Measurements from ENCODE around the gene REXO4. TPM values are rescaled to one million over a fixed set of nuclear protein-coding genes. Genes with fewer than 3 reads are reported as not detected.
"Not testable (repeated sequence)": the region's sequence is repeated elsewhere in the genome, so short reads cannot be mapped to it uniquely, and the experiment has no call there.

REXO4 gene
- polyA plus RNA-seq, 12 donors = 26.6 to 54.5 (median 30.4) TPM; not detected in 1

DNA sequence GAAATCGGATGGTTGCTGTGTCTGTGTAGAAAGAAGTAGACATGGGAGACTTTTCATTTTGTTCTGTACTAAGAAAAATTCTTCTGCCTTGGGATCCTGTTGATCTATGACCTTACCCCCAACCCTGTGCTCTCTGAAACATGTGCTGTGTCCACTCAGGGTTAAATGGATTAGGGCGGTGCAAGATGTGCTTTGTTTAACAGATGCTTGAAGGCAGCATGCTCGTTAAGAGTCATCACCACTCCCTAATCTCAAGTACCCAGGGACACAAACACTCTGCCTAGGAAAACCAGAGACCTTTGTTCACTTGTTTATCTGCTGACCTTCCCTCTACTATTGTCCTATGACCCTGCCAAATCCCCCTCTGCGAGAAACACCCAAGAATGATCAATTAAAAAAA lies 26.4 kb downstream of the REXO4 start:
- DNase-seq = not testable (repeated sequence)

DNA sequence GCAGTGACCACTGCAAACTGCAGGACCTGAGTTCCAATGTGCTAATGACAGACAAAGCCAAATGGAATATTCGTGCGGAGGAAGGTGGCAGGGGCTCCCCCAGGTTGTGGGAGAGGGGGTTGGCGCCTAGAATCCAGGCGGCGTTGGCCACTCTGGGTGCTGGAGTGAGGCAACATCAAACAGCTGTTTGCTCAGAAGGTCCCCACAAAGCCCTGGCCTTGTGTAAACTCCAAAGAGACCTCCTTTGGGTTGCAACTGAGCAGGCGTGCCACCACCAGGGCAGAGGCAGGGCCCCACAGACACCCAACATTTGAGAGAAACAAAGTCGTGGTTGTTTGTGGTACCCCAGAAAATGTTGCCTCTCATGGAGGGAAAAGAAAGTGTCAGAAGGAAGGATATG lies 27.1 kb downstream of the REXO4 start:
- DNase-seq = no peak

DNA sequence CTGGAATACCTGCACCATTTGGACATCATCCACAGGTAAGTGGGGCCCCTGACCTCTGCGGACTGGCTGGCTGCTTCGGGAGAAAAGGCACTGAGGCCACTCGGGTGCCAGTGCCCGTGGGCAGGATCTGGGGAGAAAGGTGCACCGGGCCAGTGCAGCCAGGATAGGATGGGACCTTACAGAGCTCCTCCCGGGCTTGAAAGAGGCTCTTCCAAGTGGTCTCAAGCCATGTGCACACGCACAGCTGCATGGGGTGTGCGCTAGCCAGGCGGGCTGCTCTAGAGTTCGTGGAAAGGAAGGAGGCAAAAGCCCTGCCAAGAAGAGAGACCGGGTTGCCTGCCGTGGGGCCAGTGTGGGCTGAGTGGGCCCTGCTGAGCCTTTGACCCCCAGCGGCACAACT lies 28.2 kb downstream of the REXO4 start:
- no peak for DNase-seq

DNA sequence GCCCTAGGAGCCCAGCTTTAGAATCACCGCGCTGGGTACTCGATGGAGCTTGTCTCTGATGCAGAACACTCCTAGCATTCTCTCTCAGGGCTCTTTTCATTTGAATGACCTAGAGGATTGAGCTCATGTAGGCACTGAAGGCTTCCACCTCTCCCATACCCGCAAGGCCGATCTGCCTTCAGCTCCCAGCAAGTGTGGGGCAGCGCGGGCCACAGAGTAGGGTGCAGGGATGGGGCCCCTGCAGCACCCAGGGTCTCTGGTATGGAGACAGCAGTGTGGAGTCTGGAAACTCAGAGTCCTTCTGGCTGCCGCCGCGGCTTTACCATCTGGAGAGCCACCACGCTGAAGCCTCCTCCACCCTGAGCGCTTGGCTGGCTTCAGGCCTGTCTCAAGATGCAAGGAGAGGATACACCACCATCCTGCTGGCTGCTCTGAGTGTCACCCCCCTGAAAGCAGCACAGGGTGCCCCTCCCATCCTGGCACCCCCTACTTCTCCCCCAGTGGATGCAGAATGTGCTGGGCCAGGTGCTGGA lies 28.7 kb downstream of the REXO4 start:
- no peak for DNase-seq

DNA sequence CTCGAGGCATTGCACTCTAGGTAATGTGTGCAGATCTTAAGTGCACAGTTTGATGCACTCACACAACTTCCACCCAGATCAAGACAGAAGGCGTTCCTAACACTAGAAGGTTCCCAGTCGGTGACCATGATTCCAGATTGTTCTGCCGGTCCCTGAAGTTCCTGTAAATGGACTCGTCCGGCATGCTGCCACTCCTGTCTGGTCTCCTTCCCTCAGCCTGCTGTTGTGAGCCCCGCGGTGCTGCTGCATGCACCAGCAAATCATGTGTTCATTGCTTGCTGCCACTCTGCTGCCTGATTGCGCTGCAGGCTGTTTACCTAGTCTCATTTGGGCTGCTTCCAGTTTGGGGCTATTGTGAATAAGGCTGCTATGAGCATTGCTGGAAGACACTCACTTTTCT lies 30.1 kb downstream of the REXO4 start:
- no peak for DNase-seq

DNA sequence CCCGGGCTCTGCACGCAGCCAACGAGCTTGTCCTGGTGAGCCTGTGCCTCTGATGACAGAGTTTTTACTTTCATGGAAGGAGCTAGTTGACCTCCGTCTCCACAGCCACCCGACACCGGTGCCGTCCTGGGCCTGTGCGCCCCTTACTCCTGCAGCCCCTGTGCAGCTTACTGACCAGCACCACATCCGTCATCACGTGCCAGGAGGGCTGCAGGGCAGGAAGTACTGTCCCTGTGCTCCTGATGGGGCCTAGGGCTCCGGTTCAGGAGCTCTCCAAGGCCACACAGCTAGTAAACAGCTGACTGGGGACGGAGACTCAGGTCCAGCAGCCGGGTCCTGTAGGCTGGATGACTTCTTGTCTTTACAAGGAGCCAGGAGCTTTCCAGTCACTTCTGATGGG lies 31.5 kb downstream of the REXO4 start:
- DNase-seq = no peak

DNA sequence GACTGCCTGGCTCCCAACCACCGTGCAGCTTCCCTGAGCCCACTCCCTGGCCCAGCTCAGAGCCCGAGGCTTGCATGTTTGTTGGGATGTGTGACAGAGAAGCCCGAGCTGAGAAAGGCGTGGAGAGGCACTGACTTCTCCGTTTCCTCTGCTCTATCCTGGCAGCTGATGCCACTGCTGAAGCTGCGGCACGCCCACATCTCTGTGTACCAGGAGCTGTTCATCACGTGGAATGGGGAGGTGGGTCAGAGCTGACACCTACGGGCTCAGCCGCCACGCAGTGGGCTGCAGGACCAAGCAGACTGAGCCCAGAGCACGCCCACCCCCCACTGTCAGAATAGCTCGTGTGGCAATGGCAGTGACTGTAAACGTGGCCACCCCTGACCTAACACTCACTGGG lies 32.4 kb downstream of the REXO4 start:
- DNase-seq = no peak

DNA sequence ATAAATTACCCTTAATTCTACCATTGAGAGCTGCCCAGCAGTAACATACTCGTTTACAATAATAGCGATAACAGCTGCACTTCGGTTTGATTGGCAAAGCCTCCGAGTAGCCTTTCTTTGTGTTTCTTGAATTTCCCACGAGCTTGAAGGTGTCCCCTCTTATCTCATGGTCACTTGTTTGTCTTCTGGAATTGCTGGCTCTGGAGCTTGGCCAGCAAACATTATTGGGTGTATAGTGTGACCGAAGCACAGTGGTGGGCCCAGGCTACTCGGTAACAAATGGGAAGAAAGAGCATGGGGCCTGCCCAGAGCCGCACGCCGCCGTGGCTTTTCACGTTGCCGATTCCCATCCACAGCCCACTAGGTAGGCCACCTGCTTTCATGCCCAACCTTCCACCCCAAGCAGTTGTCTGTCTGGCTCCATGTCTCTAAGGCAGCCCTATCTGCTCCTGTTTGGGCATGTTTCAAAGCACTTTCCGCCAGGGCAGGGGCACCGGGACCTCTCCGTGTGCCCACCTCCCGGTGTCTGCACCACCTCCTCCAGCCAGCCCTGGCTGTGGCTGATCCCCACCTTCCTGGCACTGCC lies 33.0 kb downstream of the REXO4 start:
- DNase-seq = no peak

DNA sequence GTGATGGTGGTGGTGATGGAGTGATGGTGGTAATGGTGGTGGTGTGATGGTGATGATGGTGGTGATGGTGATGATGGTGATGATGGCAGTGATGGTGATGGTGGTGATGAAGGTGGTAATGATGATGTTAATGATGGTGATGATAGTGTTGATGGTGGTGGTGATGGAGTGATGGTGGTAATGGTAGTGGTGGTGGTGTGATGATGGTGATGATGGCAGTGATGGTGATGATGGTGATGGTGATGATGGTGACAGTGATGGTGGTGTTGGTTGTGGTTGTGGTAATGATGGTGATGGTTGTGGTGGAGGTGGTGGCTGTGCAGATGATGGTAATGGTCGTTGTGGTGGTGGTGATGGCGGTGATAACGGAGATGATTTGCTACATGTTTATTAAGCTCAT lies 34.4 kb downstream of the REXO4 start:
- DNase-seq = no peak

DNA sequence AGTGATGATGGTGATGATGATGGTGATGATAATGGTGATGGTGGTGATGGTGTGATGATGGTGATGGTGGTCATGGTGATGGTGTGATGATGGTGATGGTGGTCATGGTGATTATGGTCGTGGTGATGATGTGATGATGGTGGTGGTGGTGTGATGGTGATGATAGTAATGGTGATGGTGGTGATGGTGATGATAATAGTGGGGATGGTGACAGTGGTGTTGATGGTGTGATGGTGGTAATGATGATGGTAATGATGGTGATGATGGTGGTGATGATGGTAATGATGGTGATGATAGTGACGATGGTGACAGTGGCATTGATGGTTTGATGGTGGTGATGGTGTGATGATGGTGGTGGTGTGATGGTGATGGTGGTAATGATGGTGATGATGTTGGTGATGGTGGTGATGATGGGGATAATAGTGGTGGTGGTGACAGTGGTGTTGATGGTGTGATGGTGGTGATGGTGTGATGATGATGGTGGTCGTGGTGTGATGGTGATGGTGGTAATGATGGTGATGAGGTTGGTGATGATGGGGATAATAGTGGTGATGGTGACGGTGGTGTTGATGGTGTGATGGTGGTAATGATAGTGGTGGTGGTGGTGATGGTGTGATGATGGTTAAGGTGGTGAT lies 35.2 kb downstream of the REXO4 start:
- no peak for DNase-seq

DNA sequence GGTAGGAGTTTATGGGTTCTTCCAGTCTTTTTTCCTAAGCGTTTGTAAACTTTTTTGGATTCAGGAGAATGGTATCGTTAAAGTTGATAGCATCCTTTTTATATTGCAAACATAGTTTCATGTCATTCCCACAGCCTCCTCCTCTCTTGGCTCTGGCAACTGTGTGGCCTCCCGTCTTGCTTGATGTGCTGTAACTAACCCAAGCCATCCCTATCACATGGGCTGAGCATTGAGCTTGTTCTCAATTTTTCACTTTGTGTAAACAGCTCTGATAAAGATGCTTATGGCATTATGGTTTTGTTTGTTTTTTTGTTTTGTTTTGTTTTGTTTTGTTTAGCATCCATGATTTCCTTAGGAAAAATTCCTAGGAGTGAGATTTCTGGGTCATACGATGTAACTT lies 37.1 kb downstream of the REXO4 start:
- DNase-seq = no peak

DNA sequence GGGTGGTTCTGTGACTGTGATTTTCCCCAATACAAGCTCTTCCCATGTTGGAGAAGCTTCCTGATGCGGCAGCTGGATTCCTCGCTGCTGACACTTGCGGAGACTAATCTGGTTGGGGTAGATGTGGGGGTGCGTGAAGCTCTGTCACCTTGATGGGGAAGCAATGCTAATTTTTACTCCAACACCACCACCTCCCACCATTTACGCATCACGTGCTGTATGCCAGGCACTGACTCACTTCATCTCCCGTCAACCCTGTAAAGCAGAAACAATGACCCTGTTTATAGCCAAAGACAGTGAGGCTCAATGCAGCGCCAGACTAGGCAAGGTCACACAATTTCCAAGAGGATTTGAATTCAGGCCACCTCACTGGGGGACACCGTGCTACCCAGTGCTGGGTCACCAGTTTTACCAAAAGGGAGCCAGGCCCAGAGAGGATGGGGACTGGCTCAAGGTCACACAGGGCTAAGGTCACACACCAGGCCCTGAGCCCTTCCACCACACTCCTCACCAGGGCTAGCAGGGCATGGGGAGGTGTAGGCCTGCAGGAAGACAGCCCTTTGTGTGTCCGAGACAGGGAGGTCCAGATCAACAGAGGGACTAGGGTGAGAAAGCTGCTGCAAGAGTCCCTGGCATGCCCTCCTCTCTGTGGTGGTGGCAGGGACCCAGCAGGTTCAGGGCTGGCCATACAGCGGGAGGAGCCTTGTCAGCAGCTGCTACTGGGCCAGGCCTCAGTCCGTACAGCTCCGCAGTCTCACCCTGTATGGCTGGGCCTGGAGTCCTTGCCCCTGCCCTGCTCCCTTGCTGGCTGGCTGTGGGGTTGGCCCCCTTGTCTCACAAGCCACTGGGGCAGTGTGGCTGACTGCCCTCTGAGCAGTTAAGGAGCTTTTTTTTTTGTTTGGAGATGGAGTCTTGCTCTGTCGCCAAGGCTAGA lies 38.4 kb downstream of the REXO4 start:
- DNase-seq = no peak

DNA sequence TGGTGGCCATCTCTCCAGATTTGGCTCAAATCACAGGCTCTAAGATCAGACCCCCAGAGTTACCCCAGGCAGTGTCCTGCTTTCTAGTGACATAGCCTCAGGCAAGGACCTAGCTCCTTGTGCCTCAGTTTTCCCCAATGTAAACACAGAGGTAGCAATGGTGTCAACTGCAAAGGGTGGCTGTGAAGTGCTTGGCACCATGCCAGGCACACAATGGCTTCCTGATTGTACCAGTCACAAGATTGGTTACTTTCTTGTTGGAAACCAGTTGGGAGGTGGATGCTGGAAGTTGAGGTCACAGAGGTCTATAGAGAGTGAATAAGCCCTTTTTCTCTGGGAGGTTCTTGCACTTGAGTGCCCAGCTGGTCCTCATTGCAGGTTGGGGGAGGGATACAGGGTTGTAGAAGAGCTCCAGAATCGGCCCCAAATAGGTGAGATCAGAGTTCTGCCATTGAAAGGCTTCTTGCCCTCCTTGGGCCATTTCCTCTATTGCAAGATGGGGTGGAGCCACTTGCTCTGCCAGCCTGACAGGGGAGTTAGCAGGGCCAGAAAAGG lies 39.3 kb downstream of the REXO4 start:
- DNase-seq = no peak

DNA sequence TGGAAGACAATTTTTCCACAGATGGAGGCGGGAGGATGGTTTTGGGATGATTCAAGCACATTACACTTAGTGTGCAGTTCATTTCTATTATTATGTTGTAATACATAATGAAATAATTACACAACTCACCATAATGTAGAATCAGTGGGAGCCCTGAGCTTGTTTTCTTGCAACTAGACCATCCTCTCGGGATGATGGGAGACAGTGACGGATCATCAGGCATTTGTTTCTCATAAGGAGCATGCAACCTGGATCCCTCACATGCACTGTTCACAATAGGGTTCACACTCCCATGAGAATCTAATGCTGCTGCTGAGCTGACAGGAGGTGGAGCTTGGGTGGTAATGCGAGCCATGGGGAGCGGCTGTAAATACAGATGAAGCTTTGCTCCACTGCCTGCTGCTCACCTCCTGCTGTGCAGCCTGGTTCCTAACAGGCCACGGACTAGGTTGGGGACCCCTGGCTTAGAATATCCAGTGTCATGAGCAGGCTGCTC lies 40.0 kb downstream of the REXO4 start:
- DNase-seq = no peak

DNA sequence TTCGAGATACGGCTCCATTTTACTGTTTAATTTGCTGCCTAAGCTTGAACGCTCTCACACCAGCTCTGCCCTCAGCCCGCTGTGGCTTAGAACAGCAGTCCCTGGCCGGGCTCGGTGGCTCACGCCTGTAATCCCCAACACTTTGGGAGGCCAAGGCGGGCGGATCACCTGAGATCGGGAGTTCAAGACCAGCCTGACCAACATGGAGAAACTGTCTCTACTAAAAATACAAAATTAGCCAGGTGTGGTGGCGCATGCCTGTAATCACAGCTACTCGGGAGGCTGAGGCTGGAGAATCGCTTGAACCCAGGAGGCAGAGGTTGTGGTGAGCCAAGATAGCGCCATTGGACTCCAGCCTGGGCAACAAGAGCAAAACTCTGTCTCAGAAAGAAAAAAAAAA lies 40.5 kb downstream of the REXO4 start:
- DNase-seq = not testable (repeated sequence)

DNA sequence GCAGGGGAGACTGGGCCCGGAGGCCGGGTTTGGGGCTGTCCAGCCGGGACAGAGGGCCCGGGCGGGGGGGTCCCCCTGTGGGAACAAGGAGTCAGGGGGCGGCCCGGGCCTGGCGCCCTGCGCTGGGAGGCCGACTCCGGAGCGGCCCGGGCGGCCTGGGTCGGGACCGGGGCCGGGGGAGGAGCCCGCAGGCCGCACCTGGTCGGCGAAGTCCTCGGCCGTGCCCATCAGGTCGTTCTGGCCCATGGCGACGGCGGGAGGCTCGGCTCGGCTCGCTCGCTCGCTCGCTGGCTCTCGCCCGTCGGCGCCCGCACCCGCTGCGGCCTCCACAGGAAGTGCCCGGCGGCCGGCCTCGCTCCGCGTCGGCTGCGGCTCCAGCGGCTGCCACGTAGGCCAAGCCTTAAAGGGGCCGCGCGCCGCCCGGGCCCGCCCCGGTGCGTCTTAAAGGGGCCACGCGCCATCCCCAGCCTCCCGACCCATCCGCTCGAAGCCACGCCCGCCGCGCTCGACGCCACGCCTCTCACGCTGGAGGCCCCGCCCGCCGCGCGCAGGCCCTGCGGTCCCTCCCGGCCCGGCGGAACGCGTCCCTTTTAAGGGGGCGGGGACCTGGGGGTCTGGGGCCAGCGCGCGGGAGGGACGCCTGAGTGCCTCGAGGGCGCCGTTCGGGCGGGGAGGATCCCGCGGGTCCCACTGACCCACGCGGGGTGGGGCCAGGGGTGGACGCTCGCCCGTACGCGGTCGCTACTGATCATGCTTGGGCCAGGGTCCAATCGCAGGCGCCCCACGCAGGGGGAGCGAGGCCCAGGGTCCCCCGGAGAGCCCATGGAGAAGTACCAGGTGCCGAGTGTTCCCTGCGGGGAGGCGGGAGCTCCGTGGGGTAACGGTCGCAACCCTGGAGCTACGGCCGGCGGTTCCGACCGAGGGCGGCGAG lies 41.8 kb downstream of the REXO4 start, which contains the start of the genes STKLD1 and SURF4:
Gene STKLD1 (plus strand): TSS at position 643 of the 931 bp plus-strand sequence. CDS start 108 bp downstream, at position 751.
Gene SURF4 (minus strand): TSS at position 337 of the 931 bp plus-strand sequence. CDS start 91 bp downstream, at position 246.
- DNase-seq = peak; percentile 95

DNA sequence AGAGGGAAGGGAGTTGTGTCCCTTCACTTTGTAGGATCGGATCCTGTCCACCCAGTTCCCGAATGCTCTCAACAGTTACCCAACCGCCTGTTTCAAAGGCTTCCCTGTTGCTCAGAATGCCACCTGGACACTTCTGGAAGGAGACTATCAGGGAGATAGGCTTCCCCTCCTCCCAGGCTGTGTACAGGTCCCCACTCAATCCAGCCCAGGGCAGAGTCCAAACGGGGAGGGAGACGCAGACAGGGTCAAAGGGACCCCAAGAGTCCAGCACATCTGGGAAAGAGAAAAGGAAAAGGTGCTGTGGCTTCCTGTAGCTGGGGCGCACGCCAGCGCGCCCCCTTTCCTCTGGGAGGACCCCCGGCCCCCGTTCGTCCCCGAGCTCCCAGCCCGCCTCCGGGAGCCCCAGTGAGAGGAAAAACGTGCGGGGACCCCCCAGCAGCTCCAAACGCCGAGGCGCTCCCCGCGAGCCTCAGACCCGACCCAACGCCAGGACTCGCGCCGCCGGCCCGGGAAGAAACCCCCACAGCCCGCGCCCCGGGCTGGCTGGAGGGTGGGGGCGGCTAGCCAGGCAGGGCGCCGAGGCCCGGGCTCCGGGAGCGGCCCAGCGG lies 42.6 kb downstream of the REXO4 start:
- peak; percentile 29 for DNase-seq

DNA sequence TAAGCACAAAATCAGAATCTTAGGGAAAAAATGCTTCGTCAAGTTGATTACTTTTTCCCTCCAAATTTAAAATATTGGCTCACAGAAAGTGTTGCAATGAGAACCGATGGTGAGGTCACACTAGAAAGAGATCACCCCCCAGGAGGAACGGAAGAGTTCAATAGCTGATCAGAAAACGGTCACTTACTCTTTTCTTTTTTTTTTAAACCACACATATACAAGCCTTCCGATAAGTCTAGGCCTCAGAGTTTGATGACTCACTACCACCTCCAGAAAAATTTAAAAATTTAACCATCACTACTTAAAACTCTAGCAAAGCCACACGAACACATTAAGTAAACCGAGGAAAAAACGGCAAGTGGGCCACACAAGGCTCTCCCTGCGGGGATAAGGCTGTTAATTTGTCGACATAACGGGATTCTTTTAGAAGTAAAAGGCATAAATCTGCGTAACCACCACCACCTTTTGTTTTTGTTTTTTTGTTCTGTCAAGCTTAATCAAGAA lies 43.1 kb downstream of the REXO4 start:
- no peak for DNase-seq

DNA sequence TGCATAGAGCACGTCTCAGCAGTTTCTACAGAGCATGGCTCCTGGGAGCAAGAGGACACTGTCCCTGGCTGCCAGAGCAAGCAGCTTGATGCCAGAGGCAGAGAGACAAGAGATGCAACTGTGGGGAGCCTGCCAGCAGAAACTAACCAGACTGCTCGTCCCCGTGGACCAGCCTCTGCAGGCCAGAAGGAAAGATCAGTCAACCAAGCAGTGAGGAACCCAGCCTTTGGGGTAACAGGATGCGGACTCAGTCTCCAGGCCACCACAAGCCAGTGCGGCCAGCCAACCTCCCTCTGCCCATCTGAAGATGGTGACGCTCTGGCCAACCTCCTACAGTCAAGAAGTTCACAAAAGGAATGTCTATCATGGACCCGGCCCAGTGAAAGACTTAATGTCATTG lies 45.7 kb downstream of the REXO4 start:
- no peak for DNase-seq

DNA sequence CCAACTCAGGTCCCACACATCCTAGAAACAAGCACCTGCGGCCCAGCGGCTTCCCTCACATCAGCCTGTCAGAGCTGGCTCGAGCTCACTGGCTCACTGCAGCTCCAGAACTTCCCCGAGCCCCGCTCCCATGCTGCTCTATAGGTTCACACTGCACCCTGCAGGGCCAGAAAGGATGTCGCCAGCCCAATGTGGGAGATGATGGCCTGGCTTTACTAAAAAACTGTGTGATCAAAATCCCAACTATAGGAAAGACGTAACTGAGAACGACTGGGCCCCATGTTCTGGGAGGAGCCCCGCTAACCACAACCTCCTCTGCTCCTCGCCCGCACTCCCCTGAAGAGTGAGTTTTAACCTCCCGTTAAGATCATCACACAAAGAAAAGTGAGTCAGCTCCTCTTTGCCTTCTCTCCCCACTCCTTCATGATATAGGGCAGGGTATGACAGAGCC lies 46.5 kb downstream of the REXO4 start:
- no peak for DNase-seq

Measured in muscle of arm (tissue), 12 donors.